ENCODE results near the gene RASA3.
"Not testable (repeated sequence)": the region's sequence is repeated elsewhere in the genome, so short reads cannot be mapped to it uniquely, and the experiment has no call there.

DNA sequence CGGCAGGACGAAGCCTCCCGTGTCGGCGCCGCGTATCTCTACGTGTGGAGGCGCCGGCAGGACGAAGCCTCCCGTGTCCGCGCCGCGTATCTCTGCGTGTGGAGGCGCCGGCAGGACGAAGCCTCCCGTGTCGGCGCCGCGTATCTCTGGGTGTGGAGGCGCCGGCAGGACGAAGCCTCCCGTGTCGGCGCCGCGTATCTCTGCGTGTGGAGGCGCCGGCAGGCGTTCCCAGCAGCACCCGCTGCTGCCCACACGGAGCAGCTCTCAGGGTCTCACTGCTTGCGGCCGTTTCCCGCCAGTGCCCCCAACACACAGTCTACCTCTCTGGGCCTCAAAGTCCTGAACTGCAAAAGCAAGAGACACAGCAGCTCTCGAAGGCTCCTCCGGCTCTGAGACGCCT is 56.6 kb downstream of the RASA3 start:
- TF ChIP-seq EP300, POLR2AphosphoS5 (IDR thresholded peaks at IDR 0.05): not testable (repeated sequence)
- TF ChIP-seq, protein P1, sequence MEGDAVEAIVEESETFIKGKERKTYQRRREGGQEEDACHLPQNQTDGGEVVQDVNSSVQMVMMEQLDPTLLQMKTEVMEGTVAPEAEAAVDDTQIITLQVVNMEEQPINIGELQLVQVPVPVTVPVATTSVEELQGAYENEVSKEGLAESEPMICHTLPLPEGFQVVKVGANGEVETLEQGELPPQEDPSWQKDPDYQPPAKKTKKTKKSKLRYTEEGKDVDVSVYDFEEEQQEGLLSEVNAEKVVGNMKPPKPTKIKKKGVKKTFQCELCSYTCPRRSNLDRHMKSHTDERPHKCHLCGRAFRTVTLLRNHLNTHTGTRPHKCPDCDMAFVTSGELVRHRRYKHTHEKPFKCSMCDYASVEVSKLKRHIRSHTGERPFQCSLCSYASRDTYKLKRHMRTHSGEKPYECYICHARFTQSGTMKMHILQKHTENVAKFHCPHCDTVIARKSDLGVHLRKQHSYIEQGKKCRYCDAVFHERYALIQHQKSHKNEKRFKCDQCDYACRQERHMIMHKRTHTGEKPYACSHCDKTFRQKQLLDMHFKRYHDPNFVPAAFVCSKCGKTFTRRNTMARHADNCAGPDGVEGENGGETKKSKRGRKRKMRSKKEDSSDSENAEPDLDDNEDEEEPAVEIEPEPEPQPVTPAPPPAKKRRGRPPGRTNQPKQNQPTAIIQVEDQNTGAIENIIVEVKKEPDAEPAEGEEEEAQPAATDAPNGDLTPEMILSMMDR (IDR thresholded peaks at IDR 0.05) = not testable (repeated sequence)

Data from esophagus muscularis mucosa (tissue), 4 donors.